HG03432 (cell line): ENCODE results near the gene ARHGEF18.

ENCODE experiments used
- ATAC-seq: cut with Tn5 transposase; IDR thresholded peaks from one replicate; pipeline ENCODE4 v1.9.1; 2021; ENCODE audit warnings: mild to moderate bottlenecking, moderate library complexity; ENCODE audit not compliant: unreplicated experiment

ARHGEF18 gene

DNA sequence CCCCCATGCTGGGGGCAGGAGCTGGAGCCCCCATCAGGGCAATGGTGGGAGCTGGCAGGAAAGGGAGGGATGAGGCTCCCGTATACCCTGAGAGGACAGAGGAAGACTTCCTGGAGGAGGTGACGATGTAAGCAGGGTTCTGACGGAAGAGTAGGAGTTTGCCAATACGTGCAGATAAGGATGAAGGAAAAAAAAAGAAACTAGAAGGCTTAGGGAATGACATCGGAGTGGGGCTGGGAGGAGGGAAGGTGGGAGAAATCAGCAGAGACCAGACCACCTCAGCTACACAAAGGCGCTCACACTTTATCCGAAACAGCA, 32.3 kb downstream of the ARHGEF18 start:
- ATAC-seq, result no peak

GRCh38 chr19:7382694-7383093, 34.0 kb downstream of the ARHGEF18 start:
- ATAC-seq, result no peak

DNA sequence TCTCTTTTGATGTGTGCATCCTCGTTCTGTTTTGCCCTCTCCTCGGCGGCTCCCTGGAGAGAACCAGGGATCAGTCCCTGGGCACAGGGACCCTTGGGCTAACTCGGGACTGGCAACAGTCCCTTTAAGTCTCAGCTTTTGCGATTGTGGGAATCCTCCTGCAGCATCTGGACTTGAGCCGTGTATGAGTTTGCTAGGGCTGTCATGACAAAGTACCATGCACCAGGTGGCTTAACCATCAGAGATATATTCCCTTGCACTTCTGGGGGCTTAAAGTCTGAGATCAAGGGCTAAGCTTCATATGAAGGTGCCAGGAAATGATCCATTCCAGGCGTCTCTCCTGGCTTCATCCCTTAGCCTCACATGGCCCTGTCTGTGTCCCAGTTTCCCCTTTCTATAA, 34.5 kb downstream of the ARHGEF18 start:
- no peak for ATAC-seq

DNA sequence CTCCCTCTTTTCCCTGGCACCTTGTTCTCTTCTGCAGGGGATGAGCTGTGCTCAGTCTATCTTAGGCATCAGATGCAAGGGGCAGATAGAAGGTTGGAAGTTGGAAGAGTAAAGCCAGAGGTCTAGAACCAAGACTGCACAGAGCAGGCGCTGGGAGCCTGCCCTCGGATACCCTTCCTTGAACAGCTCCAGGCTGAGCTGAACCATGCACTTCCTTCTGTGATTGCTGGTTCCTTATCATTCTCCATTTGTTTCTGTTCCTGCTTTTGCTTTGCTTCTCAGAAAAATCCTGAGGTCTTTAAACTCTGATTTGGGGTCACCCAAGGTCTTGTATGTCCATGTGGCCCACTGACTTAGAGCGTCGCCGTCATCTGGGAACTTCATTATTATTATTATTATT, 36.3 kb downstream of the ARHGEF18 start:
- no peak for ATAC-seq

DNA sequence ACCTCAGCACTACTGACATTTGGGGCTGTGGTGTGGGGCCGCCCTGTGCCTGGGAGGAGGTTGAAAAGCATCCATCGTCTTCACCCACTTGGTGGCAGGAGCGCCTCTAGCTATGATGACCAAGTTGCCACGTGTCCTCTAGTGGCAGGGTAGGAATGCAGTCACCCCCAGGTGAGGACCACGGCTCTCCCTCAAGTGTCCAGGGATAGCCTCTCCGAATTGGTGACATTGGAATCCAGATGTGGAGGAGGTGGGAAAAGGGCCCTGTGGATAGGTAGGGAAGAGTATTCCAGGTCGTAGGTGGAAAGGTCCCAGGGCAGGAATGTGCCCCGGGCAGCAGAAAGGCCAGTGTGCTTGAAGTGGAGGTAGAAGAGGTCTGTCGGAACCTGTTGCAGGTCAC, 37.6 kb downstream of the ARHGEF18 start:
- no peak for ATAC-seq

GRCh38 chr19:7386769-7387168, 38.0 kb downstream of the ARHGEF18 start:
- ATAC-seq, result no peak

- no peak for ATAC-seq
Measured at GRCh38 chr19:7391218-7391670, 42.5 kb downstream of the ARHGEF18 start.

GRCh38 chr19:7393459-7393858, 44.7 kb downstream of the ARHGEF18 start:
- no peak for ATAC-seq

GRCh38 chr19:7393939-7394730, 45.4 kb downstream of the ARHGEF18 start:
- ATAC-seq, result no peak

- peak; percentile 70 for ATAC-seq
Measured at GRCh38 chr19:7394731-7395359, 46.1 kb downstream of the ARHGEF18 start.

GRCh38 chr19:7395360-7396066, 46.8 kb downstream of the ARHGEF18 start:
- peak; percentile 30 for ATAC-seq

DNA sequence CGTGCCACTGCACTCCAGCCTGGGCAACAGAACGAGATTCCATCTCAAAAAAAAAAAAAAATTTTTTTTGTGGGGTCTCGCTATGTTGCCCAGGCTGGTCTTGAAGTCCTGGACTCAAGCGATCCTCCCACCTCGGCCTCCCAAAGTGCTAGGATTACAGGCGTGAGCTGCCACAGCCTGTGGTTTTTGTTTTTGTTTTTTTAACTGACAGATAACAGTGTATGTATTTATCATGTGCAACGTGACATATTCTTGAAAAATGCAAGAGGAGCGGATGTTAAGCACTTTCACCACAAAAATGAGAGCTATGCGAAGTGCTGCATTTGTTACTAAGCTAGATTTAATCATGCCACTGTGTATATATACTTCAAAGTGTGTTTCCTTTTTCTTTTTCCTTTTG, 49.0 kb downstream of the ARHGEF18 start:
- ATAC-seq, result no peak
